GM12865 (cell line): ENCODE data around the gene CROCC.
"Not testable (repeated sequence)": the region's sequence is repeated elsewhere in the genome, so short reads cannot be mapped to it uniquely, and the experiment has no call there.

Experiments
- DNase-seq: peaks from one replicate; pipeline ENCODE4 v3.0.0; 2010; ENCODE audit warnings: low read depth
- H3K4me3 ChIP-seq: 2 replicates; pipeline ENCODE4 v1.5.1; 2011; ENCODE audit warnings: mild to moderate bottlenecking, low read depth, low read length, control low read depth
- CTCF ChIP-seq: IDR thresholded peaks from 2 replicates; pipeline ENCODE4 v1.5.1; 2011; ENCODE audit warnings: low read length, control low read depth, low read depth, inconsistent platforms; ENCODE audit not compliant: insufficient read depth; ENCODE audit errors: missing control alignments

CROCC gene

GRCh38 chr1:16900751-16901150, 21.0 kb upstream of the CROCC start:
- no peak overlapping the region for H3K4me3 ChIP-seq
- DNase-seq, result no peak
- no peak for TF ChIP-seq CTCF

GRCh38 chr1:16901371-16901770, 20.4 kb upstream of the CROCC start:
- H3K4me3 ChIP-seq, DNase-seq: not testable (repeated sequence)

GRCh38 chr1:16903054-16903453, 18.7 kb upstream of the CROCC start:
- DNase-seq, result no peak
- no peak overlapping the region for H3K4me3 ChIP-seq
- no peak for TF ChIP-seq CTCF

- no peak for TF ChIP-seq CTCF
- DNase-seq, result no peak
- H3K4me3 ChIP-seq, result peak overlapping the region; percentile 63
Observed at GRCh38 chr1:16903458-16903796, 18.3 kb upstream of the CROCC start.

GRCh38 chr1:16904560-16905109, 17.1 kb upstream of the CROCC start:
- no peak for TF ChIP-seq CTCF
- DNase-seq, result peak; percentile 99
- peak overlapping the region; percentile 63 for H3K4me3 ChIP-seq

GRCh38 chr1:16905110-16905867, 16.4 kb upstream of the CROCC start:
- H3K4me3 ChIP-seq, result peak overlapping the region; percentile 63
- TF ChIP-seq CTCF, result no peak
- peak; percentile 91 for DNase-seq

- H3K4me3 ChIP-seq, result no peak overlapping the region
- no peak for DNase-seq
Observed at GRCh38 chr1:16905868-16906702, 15.6 kb upstream of the CROCC start.

More at GRCh38 chr1:16905868-16906702, 15.6 kb upstream of the CROCC start:
- no peak for TF ChIP-seq CTCF
